Brain microvascular endothelial cell (primary cell): ENCODE results near the gene GCNT3.

Experiments used
- DNase-seq: peaks from one replicate; pipeline ENCODE4 v3.0.0-alpha.2; 2020
- H3K27ac ChIP-seq: fragments of 250-450 bp; sonication (Bioruptor Pico); 2 replicates; pipeline ENCODE4 v1.5.1; 2020; ENCODE audit warnings: mild to moderate bottlenecking, moderate library complexity
- H3K27me3 ChIP-seq: fragments of 250-450 bp; sonication (Bioruptor Pico); replicated peaks from 2 replicates; pipeline ENCODE4 v1.5.1; 2020; ENCODE audit warnings: mild to moderate bottlenecking
- H3K36me3 ChIP-seq: fragments of 250-450 bp; sonication (Bioruptor Pico); replicated peaks from 2 replicates; pipeline ENCODE4 v1.5.1; 2020; ENCODE audit warnings: mild to moderate bottlenecking
- H3K4me3 ChIP-seq: 2 replicates; pipeline ENCODE4 v1.5.1; 2011; ENCODE audit warnings: low read depth, mild to moderate bottlenecking, control low read depth, low read length, moderate library complexity
- CTCF ChIP-seq: IDR thresholded peaks from 2 replicates; pipeline ENCODE4 v1.5.1; 2011; ENCODE audit warnings: low read depth, mild to moderate bottlenecking, moderate library complexity, low read length, control low read depth, inconsistent platforms; ENCODE audit errors: missing control alignments
- in situ Hi-C: cut with HindIII; loops from 2 replicates; pipeline ENCODE4 v1.10.0; 2017; ENCODE audit warnings: low sequenced_read_pairs, low pct_ligation_motif_present

Gene GCNT3

GRCh38 chr15:59594493-59594942, 17.1 kb upstream of the GCNT3 start:
- Histone ChIP-seq H3K27me3 (no peaks in the 10 kb centered on the region), H3K36me3 (no peaks in the 10 kb centered on the region), H3K4me3 (no peak overlapping the region), H3K27ac (peak overlapping the region; percentile 81)
- TF ChIP-seq CTCF, result no peak
- in situ Hi-C loops, result no loop called here
- DNase-seq, result peak; percentile 90

- Histone ChIP-seq H3K4me3 (no peak overlapping the region), H3K27ac (peak overlapping the region; percentile 81), H3K36me3 (no peaks in the 10 kb centered on the region), H3K27me3 (no peaks in the 10 kb centered on the region)
- DNase-seq, result no peak
- no peak for TF ChIP-seq CTCF
- in situ Hi-C loops, result no loop called here
Measured at GRCh38 chr15:59594991-59595390, 16.6 kb upstream of the GCNT3 start.

- in situ Hi-C loops, result no loop called here
- H3K27ac ChIP-seq, result no peak overlapping the region
- H3K36me3 ChIP-seq, result no peaks in the 10 kb centered on the region
- no peak overlapping the region for H3K4me3 ChIP-seq
- H3K27me3 ChIP-seq, result no peaks in the 10 kb centered on the region
- TF ChIP-seq CTCF, result no peak
- no peak for DNase-seq
Measured at GRCh38 chr15:59595434-59595915, 16.1 kb upstream of the GCNT3 start.

GRCh38 chr15:59596640-59597039, 14.9 kb upstream of the GCNT3 start:
- no peak overlapping the region for H3K27ac ChIP-seq
- no peak for DNase-seq
- H3K4me3 ChIP-seq, result no peak overlapping the region
- in situ Hi-C loops, result no loop called here
- TF ChIP-seq CTCF, result no peak
- no peaks in the 10 kb centered on the region for H3K27me3 ChIP-seq
- no peaks in the 10 kb centered on the region for H3K36me3 ChIP-seq

GRCh38 chr15:59598461-59598860, 13.1 kb upstream of the GCNT3 start:
- no peak for DNase-seq
- no peaks in the 10 kb centered on the region for H3K36me3 ChIP-seq
- H3K4me3 ChIP-seq, result no peak overlapping the region
- no peak for TF ChIP-seq CTCF
- in situ Hi-C loops, result no loop called here
- H3K27ac ChIP-seq, result no peak overlapping the region
- H3K27me3 ChIP-seq, result no peaks in the 10 kb centered on the region

GRCh38 chr15:59605994-59606393, 5.6 kb upstream of the GCNT3 start:
- no peak for TF ChIP-seq CTCF
- Histone ChIP-seq H3K27me3 (no peaks in the 10 kb centered on the region), H3K36me3 (no peaks in the 10 kb centered on the region), H3K27ac (no peak overlapping the region), H3K4me3 (no peak overlapping the region)
- no peak for DNase-seq
- in situ Hi-C loops, result no loop called here
